NCI-H1436 treated with DMSO at 0.1 percent for 48 hours (cell line): ENCODE results near the gene GAGE12G.
"Not testable (repeated sequence)": the region's sequence is repeated elsewhere in the genome, so short reads cannot be mapped to it uniquely, and the experiment has no call there.

ENCODE experiments used
- DNase-seq: peaks from one replicate; lab custom pipeline; 2025; lab: John Stamatoyannopoulos, UW

GAGE12G gene, protein sequence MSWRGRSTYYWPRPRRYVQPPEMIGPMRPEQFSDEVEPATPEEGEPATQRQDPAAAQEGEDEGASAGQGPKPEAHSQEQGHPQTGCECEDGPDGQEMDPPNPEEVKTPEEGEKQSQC

DNA sequence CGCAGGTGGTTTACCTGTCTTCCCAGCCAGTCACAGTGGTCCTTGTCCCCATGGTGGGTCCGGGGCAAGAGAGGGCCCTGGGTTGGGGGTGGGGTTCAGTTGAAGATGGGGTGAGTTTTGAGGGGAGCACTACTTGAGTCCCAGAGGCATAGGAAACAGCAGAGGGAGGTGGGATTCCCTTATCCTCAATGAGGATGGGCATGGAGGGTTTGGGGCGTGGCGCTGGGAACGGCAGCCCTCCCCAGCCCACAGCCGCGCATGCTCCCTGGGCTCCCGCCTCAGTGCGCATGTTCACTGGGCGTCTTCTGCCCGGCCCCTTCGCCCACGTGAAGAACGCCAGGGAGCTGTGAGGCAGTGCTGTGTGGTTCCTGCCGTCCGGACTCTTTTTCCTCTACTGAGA is at the start of gene GAGE12G:
TSS of gene GAGE12G (plus strand) at position 301 of the 400 bp plus-strand sequence. CDS start 1,155 bp downstream, outside the sequence.
- not testable (repeated sequence) for DNase-seq

DNA sequence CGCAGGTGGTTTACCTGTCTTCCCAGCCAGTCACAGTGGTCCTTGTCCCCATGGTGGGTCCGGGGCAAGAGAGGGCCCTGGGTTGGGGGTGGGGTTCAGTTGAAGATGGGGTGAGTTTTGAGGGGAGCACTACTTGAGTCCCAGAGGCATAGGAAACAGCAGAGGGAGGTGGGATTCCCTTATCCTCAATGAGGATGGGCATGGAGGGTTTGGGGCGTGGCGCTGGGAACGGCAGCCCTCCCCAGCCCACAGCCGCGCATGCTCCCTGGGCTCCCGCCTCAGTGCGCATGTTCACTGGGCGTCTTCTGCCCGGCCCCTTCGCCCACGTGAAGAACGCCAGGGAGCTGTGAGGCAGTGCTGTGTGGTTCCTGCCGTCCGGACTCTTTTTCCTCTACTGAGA is 38.3 kb upstream of the GAGE12G start, which contains the start of gene GAGE12C:
TSS of gene GAGE12C (plus strand) at position 301 of the 400 bp plus-strand sequence. CDS start 1,155 bp downstream, outside the sequence.
- not testable (repeated sequence) for DNase-seq

DNA sequence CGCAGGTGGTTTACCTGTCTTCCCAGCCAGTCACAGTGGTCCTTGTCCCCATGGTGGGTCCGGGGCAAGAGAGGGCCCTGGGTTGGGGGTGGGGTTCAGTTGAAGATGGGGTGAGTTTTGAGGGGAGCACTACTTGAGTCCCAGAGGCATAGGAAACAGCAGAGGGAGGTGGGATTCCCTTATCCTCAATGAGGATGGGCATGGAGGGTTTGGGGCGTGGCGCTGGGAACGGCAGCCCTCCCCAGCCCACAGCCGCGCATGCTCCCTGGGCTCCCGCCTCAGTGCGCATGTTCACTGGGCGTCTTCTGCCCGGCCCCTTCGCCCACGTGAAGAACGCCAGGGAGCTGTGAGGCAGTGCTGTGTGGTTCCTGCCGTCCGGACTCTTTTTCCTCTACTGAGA is 28.8 kb upstream of the GAGE12G start, which contains the start of gene GAGE12D:
TSS of gene GAGE12D (plus strand) at position 301 of the 400 bp plus-strand sequence. CDS start 1,155 bp downstream, outside the sequence.
- not testable (repeated sequence) for DNase-seq

DNA sequence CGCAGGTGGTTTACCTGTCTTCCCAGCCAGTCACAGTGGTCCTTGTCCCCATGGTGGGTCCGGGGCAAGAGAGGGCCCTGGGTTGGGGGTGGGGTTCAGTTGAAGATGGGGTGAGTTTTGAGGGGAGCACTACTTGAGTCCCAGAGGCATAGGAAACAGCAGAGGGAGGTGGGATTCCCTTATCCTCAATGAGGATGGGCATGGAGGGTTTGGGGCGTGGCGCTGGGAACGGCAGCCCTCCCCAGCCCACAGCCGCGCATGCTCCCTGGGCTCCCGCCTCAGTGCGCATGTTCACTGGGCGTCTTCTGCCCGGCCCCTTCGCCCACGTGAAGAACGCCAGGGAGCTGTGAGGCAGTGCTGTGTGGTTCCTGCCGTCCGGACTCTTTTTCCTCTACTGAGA is 19.2 kb upstream of the GAGE12G start, which contains the start of gene GAGE12E:
TSS of gene GAGE12E (plus strand) at position 301 of the 400 bp plus-strand sequence. CDS start 1,155 bp downstream, outside the sequence.
- not testable (repeated sequence) for DNase-seq

DNA sequence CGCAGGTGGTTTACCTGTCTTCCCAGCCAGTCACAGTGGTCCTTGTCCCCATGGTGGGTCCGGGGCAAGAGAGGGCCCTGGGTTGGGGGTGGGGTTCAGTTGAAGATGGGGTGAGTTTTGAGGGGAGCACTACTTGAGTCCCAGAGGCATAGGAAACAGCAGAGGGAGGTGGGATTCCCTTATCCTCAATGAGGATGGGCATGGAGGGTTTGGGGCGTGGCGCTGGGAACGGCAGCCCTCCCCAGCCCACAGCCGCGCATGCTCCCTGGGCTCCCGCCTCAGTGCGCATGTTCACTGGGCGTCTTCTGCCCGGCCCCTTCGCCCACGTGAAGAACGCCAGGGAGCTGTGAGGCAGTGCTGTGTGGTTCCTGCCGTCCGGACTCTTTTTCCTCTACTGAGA is 9.7 kb upstream of the GAGE12G start, which contains the start of gene GAGE12F:
TSS of gene GAGE12F (plus strand) at position 301 of the 400 bp plus-strand sequence. CDS start 1,155 bp downstream, outside the sequence.
- not testable (repeated sequence) for DNase-seq

DNA sequence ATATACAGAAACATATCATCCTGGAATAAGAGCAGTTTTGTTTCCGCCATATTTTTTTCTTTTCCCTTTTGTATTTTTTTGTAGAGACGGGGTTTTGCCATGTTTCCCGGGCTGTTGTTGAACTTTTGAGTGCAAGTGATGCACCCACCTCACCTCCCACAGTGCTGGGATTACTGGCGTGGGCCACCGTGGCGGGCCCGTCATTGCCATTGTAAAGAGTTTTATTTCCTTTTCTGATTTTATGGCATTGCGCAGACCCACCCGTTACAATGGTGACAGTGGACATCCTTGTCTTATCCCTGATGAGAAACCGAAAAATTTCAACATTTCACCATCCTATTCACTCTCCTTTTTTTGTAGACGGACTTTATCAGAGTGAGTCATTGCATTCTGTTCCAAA is 1.5 kb upstream of the GAGE12G start:
- DNase-seq, result not testable (repeated sequence)

DNA sequence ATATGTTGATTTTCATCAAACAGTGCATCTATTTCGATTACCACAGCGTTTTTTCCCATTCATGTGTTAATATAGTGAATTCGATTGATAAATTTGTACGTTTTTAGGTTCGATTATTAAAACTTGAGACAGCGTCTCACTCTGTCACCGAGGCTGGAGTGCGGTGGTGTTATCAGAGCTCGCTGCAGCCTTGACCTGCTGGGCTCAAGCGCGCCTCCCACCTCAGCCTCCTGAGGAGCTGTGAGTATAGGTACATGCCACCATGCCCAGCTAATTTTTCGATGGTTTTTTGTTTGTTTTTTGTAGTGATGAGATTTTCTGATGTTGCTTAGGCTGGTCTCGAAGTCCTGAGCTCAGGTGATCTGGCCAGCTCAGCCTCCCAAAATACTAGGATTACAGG is 1.0 kb upstream of the GAGE12G start:
- DNase-seq, result not testable (repeated sequence)

DNA sequence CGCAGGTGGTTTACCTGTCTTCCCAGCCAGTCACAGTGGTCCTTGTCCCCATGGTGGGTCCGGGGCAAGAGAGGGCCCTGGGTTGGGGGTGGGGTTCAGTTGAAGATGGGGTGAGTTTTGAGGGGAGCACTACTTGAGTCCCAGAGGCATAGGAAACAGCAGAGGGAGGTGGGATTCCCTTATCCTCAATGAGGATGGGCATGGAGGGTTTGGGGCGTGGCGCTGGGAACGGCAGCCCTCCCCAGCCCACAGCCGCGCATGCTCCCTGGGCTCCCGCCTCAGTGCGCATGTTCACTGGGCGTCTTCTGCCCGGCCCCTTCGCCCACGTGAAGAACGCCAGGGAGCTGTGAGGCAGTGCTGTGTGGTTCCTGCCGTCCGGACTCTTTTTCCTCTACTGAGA is 9.4 kb downstream of the GAGE12G start, which contains the start of gene GAGE12H:
TSS of gene GAGE12H (plus strand) at position 301 of the 400 bp plus-strand sequence. CDS start 1,155 bp downstream, outside the sequence.
- DNase-seq, result not testable (repeated sequence)

DNA sequence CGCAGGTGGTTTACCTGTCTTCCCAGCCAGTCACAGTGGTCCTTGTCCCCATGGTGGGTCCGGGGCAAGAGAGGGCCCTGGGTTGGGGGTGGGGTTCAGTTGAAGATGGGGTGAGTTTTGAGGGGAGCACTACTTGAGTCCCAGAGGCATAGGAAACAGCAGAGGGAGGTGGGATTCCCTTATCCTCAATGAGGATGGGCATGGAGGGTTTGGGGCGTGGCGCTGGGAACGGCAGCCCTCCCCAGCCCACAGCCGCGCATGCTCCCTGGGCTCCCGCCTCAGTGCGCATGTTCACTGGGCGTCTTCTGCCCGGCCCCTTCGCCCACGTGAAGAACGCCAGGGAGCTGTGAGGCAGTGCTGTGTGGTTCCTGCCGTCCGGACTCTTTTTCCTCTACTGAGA is 19.0 kb downstream of the GAGE12G start, which contains the start of gene GAGE2A:
TSS of gene GAGE2A (plus strand) at position 301 of the 400 bp plus-strand sequence. CDS start 1,155 bp downstream, outside the sequence.
- not testable (repeated sequence) for DNase-seq

DNA sequence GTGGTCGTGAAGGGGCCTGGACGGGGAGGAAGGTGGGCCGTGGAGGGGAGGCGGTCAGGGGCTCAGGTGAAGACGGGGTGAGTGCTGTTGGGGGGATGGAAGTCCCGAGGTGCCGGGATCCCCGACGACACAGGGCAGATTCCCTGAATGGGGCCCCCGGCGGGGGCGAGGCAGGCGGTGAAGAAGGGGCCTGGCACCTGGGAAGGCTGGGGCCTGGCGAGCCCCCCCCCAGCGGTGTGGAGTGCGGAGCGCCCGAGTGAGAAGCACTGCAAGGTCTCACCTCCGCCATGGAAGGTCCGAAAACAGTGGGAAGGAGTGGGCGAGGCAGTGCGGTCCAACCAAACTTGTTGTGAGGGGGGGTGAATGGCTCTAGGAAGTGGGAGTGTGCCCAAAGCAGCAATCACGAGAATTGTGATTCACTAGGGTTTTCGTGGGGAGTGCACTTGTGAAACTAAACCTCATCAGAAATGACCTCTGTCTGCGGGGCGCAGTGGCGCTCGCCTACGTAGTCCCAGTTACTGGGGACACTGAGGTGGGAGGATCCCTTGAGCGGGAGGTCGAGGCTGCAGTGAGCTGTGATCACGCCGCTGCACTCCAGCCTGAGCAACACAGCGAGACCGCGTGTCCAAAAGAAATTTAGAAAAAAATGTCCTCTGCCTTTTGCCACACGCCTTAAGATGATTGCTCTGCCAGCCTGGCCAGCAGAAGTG is 19.7 kb downstream of the GAGE12G start:
- not testable (repeated sequence) for DNase-seq

DNA sequence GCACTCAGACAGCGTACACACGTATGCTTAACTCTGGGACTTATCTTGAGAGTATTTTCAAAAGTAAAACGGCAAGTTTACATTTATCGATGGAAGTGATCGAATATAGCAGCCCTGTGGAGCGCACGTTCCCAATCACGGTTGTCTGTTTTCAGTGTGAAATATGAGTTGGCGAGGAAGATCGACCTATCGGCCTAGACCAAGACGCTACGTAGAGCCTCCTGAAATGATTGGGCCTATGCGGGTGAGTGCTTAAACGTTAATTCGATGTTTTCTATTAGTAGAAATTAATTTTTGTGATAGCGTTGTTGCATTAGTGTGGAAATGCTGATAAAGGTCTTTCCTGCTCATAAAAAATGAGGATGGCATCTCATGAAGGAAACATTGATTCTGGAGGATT is 20.3 kb downstream of the GAGE12G start:
- DNase-seq, result not testable (repeated sequence)

DNA sequence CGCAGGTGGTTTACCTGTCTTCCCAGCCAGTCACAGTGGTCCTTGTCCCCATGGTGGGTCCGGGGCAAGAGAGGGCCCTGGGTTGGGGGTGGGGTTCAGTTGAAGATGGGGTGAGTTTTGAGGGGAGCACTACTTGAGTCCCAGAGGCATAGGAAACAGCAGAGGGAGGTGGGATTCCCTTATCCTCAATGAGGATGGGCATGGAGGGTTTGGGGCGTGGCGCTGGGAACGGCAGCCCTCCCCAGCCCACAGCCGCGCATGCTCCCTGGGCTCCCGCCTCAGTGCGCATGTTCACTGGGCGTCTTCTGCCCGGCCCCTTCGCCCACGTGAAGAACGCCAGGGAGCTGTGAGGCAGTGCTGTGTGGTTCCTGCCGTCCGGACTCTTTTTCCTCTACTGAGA is 28.5 kb downstream of the GAGE12G start, which contains the start of gene GAGE1:
TSS of gene GAGE1 (plus strand) at position 301 of the 400 bp plus-strand sequence. CDS start 1,155 bp downstream, outside the sequence.
- not testable (repeated sequence) for DNase-seq

DNA sequence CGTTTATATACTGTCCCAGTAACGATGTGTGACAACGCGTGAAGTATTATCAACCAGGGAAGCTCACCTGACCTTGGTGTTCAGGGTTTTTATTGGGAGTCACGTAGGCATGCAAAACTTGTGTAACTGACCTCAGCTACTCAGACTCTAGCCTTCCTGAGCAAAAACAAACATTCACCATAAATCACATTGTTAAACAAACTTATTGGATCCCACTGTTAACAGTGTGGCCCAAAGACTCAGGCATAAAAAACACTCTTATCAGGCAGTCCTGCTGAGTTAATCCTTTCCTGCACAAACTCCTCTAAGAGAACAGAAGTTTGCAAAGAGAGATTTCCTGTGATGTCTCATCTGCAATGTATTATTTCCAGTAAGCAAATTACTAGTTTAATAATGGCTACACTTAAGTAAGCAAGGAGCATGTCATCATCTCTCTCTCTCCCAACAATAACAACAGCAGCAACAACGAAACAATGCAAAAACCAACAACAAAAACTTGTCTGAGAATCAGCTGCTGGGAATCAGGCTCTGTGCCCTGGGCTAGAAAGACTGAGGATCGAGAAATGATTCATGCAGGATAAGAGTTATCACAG is 40.6 kb downstream of the GAGE12G start:
- no peak for DNase-seq

DNA sequence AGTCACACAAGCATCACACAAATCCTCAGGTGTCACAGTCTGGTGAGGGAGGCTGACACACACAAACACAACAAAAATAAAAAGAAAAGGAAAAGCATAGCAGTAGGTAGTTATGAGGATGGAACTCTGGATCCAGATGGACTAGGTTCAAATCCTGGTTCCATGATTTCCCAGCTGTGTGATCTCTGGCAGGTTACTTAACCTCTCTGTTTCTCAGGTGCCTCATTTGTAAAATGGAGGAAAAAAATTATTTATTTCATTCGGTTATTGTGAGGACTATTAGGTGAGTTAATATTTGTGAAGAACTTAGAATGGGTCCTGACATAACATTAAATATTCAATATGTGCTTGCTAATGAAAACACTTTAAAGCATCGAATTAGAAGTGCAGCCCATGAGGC is 48.4 kb downstream of the GAGE12G start:
- no peak for DNase-seq
